Measurements from ENCODE around the gene ZNF444.

ZNF444 gene

GRCh38 chr19:56118666-56119581 is 22.2 kb upstream of the ZNF444 start:
- Histone ChIP-seq H3K9me3 (ENCODE audit: low read depth, low read length) (no peaks in the 10 kb centered on the region), H3K9ac (ENCODE audit: insufficient read length) (peak overlapping the region; percentile 98), H3K36me3 (ENCODE audit: insufficient read depth, low read length) (no peaks in the 10 kb centered on the region), H3K27ac (0 out of 2 replicates have a peak overlapping the region, but pooled peaks have one; percentile 90), H3K4me3 (peak overlapping the region; percentile 92; the same call in 1 of the 2 replicates)
- TF ChIP-seq POLR2AphosphoS5 (IDR thresholded peaks at IDR 0.05; ENCODE audit: borderline replicate concordance, low read depth, low read length) (no peak), FOXP2 (optimal IDR thresholded peaks at IDR 0.05; ENCODE audit: control extremely low read depth, extremely low read length, insufficient read depth) (no peak), EZH2 (IDR thresholded peaks at IDR 0.05) (no peak)
- DNase-seq (ENCODE audit: low read depth, low spot score) = no peak

GRCh38 chr19:56119582-56119978 is 21.5 kb upstream of the ZNF444 start:
- Histone ChIP-seq H3K27ac (0 out of 2 replicates have a peak overlapping the region, but pooled peaks have one; percentile 90), H3K9me3 (ENCODE audit: low read depth, low read length) (no peaks in the 10 kb centered on the region), H3K9ac (ENCODE audit: insufficient read length) (peak overlapping the region; percentile 98), H3K4me3 (peak overlapping the region; percentile 92), H3K36me3 (ENCODE audit: insufficient read depth, low read length) (no peaks in the 10 kb centered on the region)
- no peak for DNase-seq (ENCODE audit: low read depth, low spot score)
- no peak for TF ChIP-seq FOXP2 (optimal IDR thresholded peaks at IDR 0.05; ENCODE audit: control extremely low read depth, extremely low read length, insufficient read depth)
- TF ChIP-seq EZH2 (IDR thresholded peaks at IDR 0.05) = no peak
- TF ChIP-seq POLR2AphosphoS5 (IDR thresholded peaks at IDR 0.05; ENCODE audit: borderline replicate concordance, low read depth, low read length) = no peak

GRCh38 chr19:56120002-56120370 is 21.1 kb upstream of the ZNF444 start:
- H3K9ac ChIP-seq (ENCODE audit: insufficient read length) = peak overlapping the region; percentile 98
- H3K36me3 ChIP-seq (ENCODE audit: insufficient read depth, low read length) = no peaks in the 10 kb centered on the region
- peak overlapping the region; percentile 92 for H3K4me3 ChIP-seq
- DNase-seq (ENCODE audit: low read depth, low spot score) = no peak
- no peak; the same call in 1 of the 2 replicates for TF ChIP-seq POLR2AphosphoS5 (IDR thresholded peaks at IDR 0.05; ENCODE audit: borderline replicate concordance, low read depth, low read length)
- no peak for TF ChIP-seq FOXP2 (optimal IDR thresholded peaks at IDR 0.05; ENCODE audit: control extremely low read depth, extremely low read length, insufficient read depth)
- TF ChIP-seq EZH2 (IDR thresholded peaks at IDR 0.05) = no peak
- H3K9me3 ChIP-seq (ENCODE audit: low read depth, low read length) = no peaks in the 10 kb centered on the region
- H3K27ac ChIP-seq = peak overlapping the region; percentile 90

GRCh38 chr19:56120371-56121179 is 20.5 kb upstream of the ZNF444 start:
- H3K27ac ChIP-seq = peak overlapping the region; percentile 90
- TF ChIP-seq FOXP2 (optimal IDR thresholded peaks at IDR 0.05; ENCODE audit: control extremely low read depth, extremely low read length, insufficient read depth) (no peak), EZH2 (IDR thresholded peaks at IDR 0.05) (no peak), POLR2AphosphoS5 (IDR thresholded peaks at IDR 0.05; ENCODE audit: borderline replicate concordance, low read depth, low read length) (peak; percentile 21; the same call in 1 of the 2 replicates)
- peak overlapping the region; percentile 92 for H3K4me3 ChIP-seq
- no peaks in the 10 kb centered on the region for H3K9me3 ChIP-seq (ENCODE audit: low read depth, low read length)
- DNase-seq (ENCODE audit: low read depth, low spot score) = no peak
- no peaks in the 10 kb centered on the region for H3K36me3 ChIP-seq (ENCODE audit: insufficient read depth, low read length)
- peak overlapping the region; percentile 98 for H3K9ac ChIP-seq (ENCODE audit: insufficient read length)

- Histone ChIP-seq H3K4me3 (peak within 1 kb of the TSS; percentile 92), H3K9ac (ENCODE audit: insufficient read length) (peak within 1 kb of the TSS; percentile 98), H3K9me3 (ENCODE audit: low read depth, low read length) (no peaks in the 10 kb centered on the region), H3K27ac (peak within 1 kb of the TSS; percentile 90), H3K36me3 (ENCODE audit: insufficient read depth, low read length) (no peaks in the 10 kb centered on the region)
- DNase-seq (ENCODE audit: low read depth, low spot score) = peak; percentile 64
- TF ChIP-seq EZH2 (IDR thresholded peaks at IDR 0.05) = no peak
- TF ChIP-seq FOXP2 (optimal IDR thresholded peaks at IDR 0.05; ENCODE audit: control extremely low read depth, extremely low read length, insufficient read depth) = no peak
- peak; percentile 62; the same call in 1 of the 2 replicates for TF ChIP-seq POLR2AphosphoS5 (IDR thresholded peaks at IDR 0.05; ENCODE audit: borderline replicate concordance, low read depth, low read length)
Observed at GRCh38 chr19:56121180-56122167, 19.6 kb upstream of the ZNF444 start, which contains the start of gene ZNF787. ZNF787 (minus strand) TSS chr19:56121295; CDS start chr19:56103217, 18,078 bp downstream.

- Histone ChIP-seq H3K36me3 (ENCODE audit: insufficient read depth, low read length) (no peaks in the 10 kb centered on the region), H3K9me3 (ENCODE audit: low read depth, low read length) (no peaks in the 10 kb centered on the region), H3K4me3 (no peak overlapping the region), H3K9ac (ENCODE audit: insufficient read length) (no peak overlapping the region), H3K27ac (no peak overlapping the region)
- DNase-seq (ENCODE audit: low read depth, low spot score) = no peak
- TF ChIP-seq POLR2AphosphoS5 (IDR thresholded peaks at IDR 0.05; ENCODE audit: borderline replicate concordance, low read depth, low read length) (no peak), EZH2 (IDR thresholded peaks at IDR 0.05) (no peak), FOXP2 (optimal IDR thresholded peaks at IDR 0.05; ENCODE audit: control extremely low read depth, extremely low read length, insufficient read depth) (no peak)
Observed at GRCh38 chr19:56123266-56123891, 17.7 kb upstream of the ZNF444 start.

GRCh38 chr19:56124578-56124977 is 16.5 kb upstream of the ZNF444 start:
- Histone ChIP-seq H3K9ac (ENCODE audit: insufficient read length) (no peak overlapping the region), H3K4me3 (no peak overlapping the region), H3K27ac (no peak overlapping the region), H3K9me3 (ENCODE audit: low read depth, low read length) (no peaks in the 10 kb centered on the region), H3K36me3 (ENCODE audit: insufficient read depth, low read length) (no peaks in the 10 kb centered on the region)
- no peak for DNase-seq (ENCODE audit: low read depth, low spot score)
- TF ChIP-seq EZH2 (IDR thresholded peaks at IDR 0.05) (no peak), POLR2AphosphoS5 (IDR thresholded peaks at IDR 0.05; ENCODE audit: borderline replicate concordance, low read depth, low read length) (no peak), FOXP2 (optimal IDR thresholded peaks at IDR 0.05; ENCODE audit: control extremely low read depth, extremely low read length, insufficient read depth) (no peak)
